Type B pancreatic cell (in vitro differentiated cells): ENCODE results near the gene ANKS1A. TPM values are rescaled to one million over a fixed set of nuclear protein-coding genes. Genes with fewer than 3 reads are reported as not detected.

Source experiments
- DNase-seq: peaks from one replicate; pipeline ENCODE4 v3.0.0; 2021; ENCODE audit warnings: mixed read lengths; ENCODE audit not compliant: unreplicated experiment; ENCODE audit errors: extremely low spot score
- H3K27ac Mint-ChIP-seq: 2 replicates; pipeline ENCODE4 v1.8.0; 2021; ENCODE audit warnings: mild to moderate bottlenecking, mixed read lengths
- H3K27me3 Mint-ChIP-seq: 2 replicates; pipeline ENCODE4 v1.8.0; 2021; ENCODE audit warnings: mixed read lengths
- H3K36me3 Mint-ChIP-seq: 2 replicates; pipeline ENCODE4 v1.8.0; 2021; ENCODE audit warnings: mixed read lengths
- H3K4me1 Mint-ChIP-seq: one replicate; pipeline ENCODE4 v1.8.0; 2021; ENCODE audit warnings: mixed read lengths; ENCODE audit not compliant: unreplicated experiment
- H3K4me3 Mint-ChIP-seq: 2 replicates; pipeline ENCODE4 v1.8.0; 2021; ENCODE audit warnings: mild to moderate bottlenecking, mixed read lengths
- H3K9me3 Mint-ChIP-seq: 2 replicates; pipeline ENCODE4 v1.8.0; 2021; ENCODE audit warnings: mixed read lengths
- CTCF ChIP-seq: fragments of 200-600 bp; sonication (generic); conservative IDR thresholded peaks from 2 replicates; pipeline ENCODE4 v1.5.0; 2021; ENCODE audit warnings: antibody characterized with exemption, mild to moderate bottlenecking
- total RNA-seq: library from RNA; stranded (reverse); gene quantifications from 2 replicates; pipeline ENCODE4 v1.2.1, GENCODE V29; 2021; ENCODE audit warnings: low replicate concordance

The ANKS1A gene
- total RNA-seq, 1 donor from 2014 or later, result 28.0 TPM

DNA sequence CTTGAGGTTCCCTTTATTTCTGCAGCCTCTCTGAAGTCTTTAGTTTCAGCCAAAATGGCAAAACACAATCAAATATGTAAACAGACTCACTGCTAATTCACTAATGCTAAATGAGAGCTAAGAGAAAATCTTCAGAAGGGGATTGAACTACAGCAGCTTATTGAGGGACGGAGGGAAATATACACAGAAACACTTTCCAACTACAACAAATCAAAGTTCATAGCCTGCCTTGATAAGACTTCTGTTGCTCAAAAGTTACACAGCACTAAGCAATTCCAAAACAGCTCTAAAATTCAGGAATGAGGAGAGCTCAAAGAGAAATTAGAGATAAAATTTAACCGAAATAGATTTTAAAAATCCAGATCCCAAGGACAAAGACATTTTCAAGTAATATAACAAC is 250.4 kb downstream of the ANKS1A start:
- no peak for DNase-seq
- Mint-ChIP-seq H3K27me3 (peaks cover 3% of the 10 kb centered on the region), H3K27ac (peak overlapping the region; percentile 21), H3K4me1 (peaks cover 17% of the 10 kb centered on the region), H3K4me3 (no peak overlapping the region), H3K36me3 (no peaks in the 10 kb centered on the region), H3K9me3 (no peaks in the 10 kb centered on the region)
- TF ChIP-seq CTCF, result no peak

- Mint-ChIP-seq H3K4me1 (peaks cover 17% of the 10 kb centered on the region), H3K9me3 (no peaks in the 10 kb centered on the region), H3K4me3 (no peak overlapping the region), H3K27me3 (peaks cover 3% of the 10 kb centered on the region), H3K27ac (peak overlapping the region; percentile 67), H3K36me3 (no peaks in the 10 kb centered on the region)
- peak; percentile 98 for TF ChIP-seq CTCF
- DNase-seq, result no peak
These were observed 251.0 kb downstream of the ANKS1A start for GRCh38 chr6:35139924-35140638.

DNA sequence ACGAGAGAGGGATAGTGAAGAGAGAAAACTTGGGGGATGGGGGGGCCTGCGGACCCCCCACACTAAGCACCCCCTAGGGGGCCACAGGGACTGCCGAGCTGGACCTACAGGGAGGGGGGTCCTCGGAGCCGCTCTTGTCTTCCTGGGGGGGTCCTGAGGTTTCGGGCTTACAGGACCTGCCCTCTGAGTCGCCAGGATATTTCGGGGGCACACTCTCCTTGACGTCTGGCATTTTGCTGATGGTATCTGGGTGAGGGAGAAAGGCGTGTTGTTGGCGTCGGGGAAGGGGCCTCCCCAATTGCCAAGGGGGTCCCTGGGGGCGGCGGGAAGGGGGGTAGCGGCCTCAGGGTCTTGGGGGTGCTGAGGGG is 251.6 kb downstream of the ANKS1A start:
- H3K4me3 Mint-ChIP-seq, result no peak overlapping the region
- no peak for DNase-seq
- H3K4me1 Mint-ChIP-seq, result peaks cover 20% of the 10 kb centered on the region
- peak overlapping the region; percentile 67 for H3K27ac Mint-ChIP-seq
- peaks cover 3% of the 10 kb centered on the region for H3K27me3 Mint-ChIP-seq
- no peaks in the 10 kb centered on the region for H3K36me3 Mint-ChIP-seq
- no peaks in the 10 kb centered on the region for H3K9me3 Mint-ChIP-seq
- no peak for TF ChIP-seq CTCF

Other genes with a start within 250 kb of the ANKS1A start
- 60.3 and 83.4 TPM in 2 replicates for gene ILRUN, start 192.5 kb upstream of the ANKS1A start, total RNA-seq
- gene SNRPC, start 131.8 kb upstream of the ANKS1A start, total RNA-seq, result 109 and 134 TPM in 2 replicates
- 13.0 and 16.1 TPM in 2 replicates for gene BLTP3A, start 97.2 kb upstream of the ANKS1A start, total RNA-seq
- gene TAF11, start 1.2 kb upstream of the ANKS1A start, total RNA-seq, result 40.4 and 40.7 TPM in 2 replicates